Ovary (tissue), 9 donors: ENCODE data around the gene SSR4. TPM values are rescaled to one million over a fixed set of nuclear protein-coding genes. Genes with fewer than 3 reads are reported as not detected.

Source experiments
- DNase-seq, 5 donors: peaks; one replicate each; pipeline ENCODE4 v3.0.0-alpha.2; 2019 to 2020
- H3K27ac ChIP-seq, 2 donors: fragments of 200-600 bp; one replicate each; pipeline versions ENCODE4 v1.5.1 to v1.8.0; 2019 to 2022
- H3K27me3 ChIP-seq: fragments of 200-600 bp; one replicate; pipeline ENCODE4 v1.8.0; 2022
- H3K36me3 ChIP-seq: fragments of 200-600 bp; sonication (generic); one replicate; pipeline ENCODE4 v1.5.1; 2019
- H3K4me1 ChIP-seq: one replicate; pipeline ENCODE4 v1.8.1; 2013; ENCODE audit warnings: mild to moderate bottlenecking, moderate library complexity; ENCODE audit not compliant: insufficient read depth
- H3K4me3 ChIP-seq: fragments of 200-600 bp; sonication (generic); one replicate; pipeline ENCODE4 v1.5.1; 2017
- H3K9me3 ChIP-seq, 2 donors: fragments of 200-600 bp in 1 of 2; sonication (generic) in 1 of 2; one replicate each; pipeline versions ENCODE4 v1.5.1 to v1.8.1; 2013 to 2019; ENCODE audit warnings: mild to moderate bottlenecking in 1 of 2, moderate library complexity in 1 of 2
- CTCF ChIP-seq, 3 donors: fragments of 450-650 bp in 2 of 3; fragments of 200-600 bp in 1 of 3; IDR thresholded peaks; one replicate each; pipeline versions ENCODE4 v1.5.1 to v1.8.0; 2016 to 2022; ENCODE audit warnings: antibody characterized with exemption in 3 of 3, mild to moderate bottlenecking in 1 of 3
- EP300 ChIP-seq: sonication (generic); formaldehyde crosslinking; IDR thresholded peaks from one replicate; pipeline ENCODE4 v1.6.1; 2017; ENCODE audit warnings: antibody characterized with exemption
- POLR2A ChIP-seq: fragments of 450-650 bp; IDR thresholded peaks from one replicate; pipeline ENCODE4 v1.6.1; 2017; ENCODE audit warnings: antibody characterized with exemption, mild to moderate bottlenecking, moderate library complexity
- WGBS, 3 donors: extraction: QIAGEN DNeasy Blood & Tissue Kit in 1 of 3; methylation state at CpG; one replicate each; pipeline versions ENCODE4 v1.1.5 to v1.1.7; 2013 to 2017; 5-methylcytosine and 5-hydroxymethylcytosine counted together
- intact Hi-C, 4 donors: fragments of 100-400 bp; cut with DNase I; formaldehyde crosslinking; loops; one replicate each; pipeline versions ENCODE4 v1.11.0 to v1.15.1; 2022 to 2023
- polyA plus RNA-seq, 2 donors: library from polyadenylated mRNA; stranded (reverse); fragments of 200-250 nt in 1 of 2; fragments of 350-450 nt in 1 of 2; fragmentation: Illumina TruSeq in 1 of 2; extraction: RNeasy Lipid Tissue Mini Kit (QIAGEN cat#74804) in 1 of 2; gene quantifications; one replicate each; pipeline ENCODE4 v1.2.3, GENCODE V29; 2013 to 2014
- total RNA-seq, 7 donors: library from RNA; depleted of rRNA in 2 of 7; stranded (reverse); fragments of >200 nt in 2 of 7; fragmentation: NEBNext Ultra II Directional in 3 of 7; extraction: Animal tissue kit (Norgen Biotek cat#: 25700) in 3 of 7; gene quantifications; one replicate each; pipeline versions ENCODE4 v1.1.0 to v1.2.4, GENCODE V29; 2016 to 2023
- donor health status: DM: no; HTN: no; CAD: no; lungs with moderate emphysema.
- donor health status: DM: no; HTN: no; CAD: no.
- donor health status: Bipolar disorder and iron deficiency.
- donor health status: DM: yes; HTN: yes; CAD: no.
- donor health status: DM: no; HTN: no; CAD: no.
- donor health status: DM: yes; HTN: yes; CAD: no.

SSR4 gene
- total and polyA plus RNA-seq, 9 donors, result 120 to 261 (median 155) TPM

- 69 to 73% (median 72%) methylated on average over 12 of the region's 12 CpGs for WGBS, 3 donors
- TF ChIP-seq EP300 (no peak), POLR2A (no peak), CTCF (IDR thresholded peaks at IDR 0.05) (no peak)
- H3K4me1 ChIP-seq, result no peaks in the 10 kb centered on the region
- no peak overlapping the region for H3K27ac ChIP-seq
- H3K9me3 ChIP-seq, result no peaks in the 10 kb centered on the region
- no peaks in the 10 kb centered on the region for H3K36me3 ChIP-seq
- no peak for DNase-seq
- H3K4me3 ChIP-seq, result no peak overlapping the region
- no peaks in the 10 kb centered on the region for H3K27me3 ChIP-seq
- intact Hi-C loops, result no loop called here
Measured at GRCh38 chrX:153750127-153750774, 44.2 kb upstream of the SSR4 start.

- H3K36me3 ChIP-seq, result no peaks in the 10 kb centered on the region
- WGBS, 3 donors, result 73 to 85% (median 81%) methylated on average over 1 of the region's 1 CpG
- H3K4me3 ChIP-seq, result no peak overlapping the region
- no peak for DNase-seq
- no peaks in the 10 kb centered on the region for H3K9me3 ChIP-seq
- TF ChIP-seq EP300, result no peak
- TF ChIP-seq CTCF (IDR thresholded peaks at IDR 0.05), result no peak
- no peak for TF ChIP-seq POLR2A
- intact Hi-C loops, result no loop called here
- no peaks in the 10 kb centered on the region for H3K4me1 ChIP-seq
- no peak overlapping the region for H3K27ac ChIP-seq
- H3K27me3 ChIP-seq, result no peaks in the 10 kb centered on the region
Measured at GRCh38 chrX:153755136-153755535, 39.3 kb upstream of the SSR4 start.

- WGBS, 3 donors, result 81 to 86% (median 84%) methylated on average over 15 of the region's 15 CpGs
- no peaks in the 10 kb centered on the region for H3K9me3 ChIP-seq
- no peaks in the 10 kb centered on the region for H3K27me3 ChIP-seq
- TF ChIP-seq EP300 (no peak), POLR2A (no peak), CTCF (IDR thresholded peaks at IDR 0.05) (no peak)
- no peak overlapping the region for H3K4me3 ChIP-seq
- no peak overlapping the region for H3K27ac ChIP-seq
- H3K4me1 ChIP-seq, result no peaks in the 10 kb centered on the region
- no peaks in the 10 kb centered on the region for H3K36me3 ChIP-seq
- intact Hi-C loops, result loop anchor here in 1 of 4 donors (5.0 kb wide), 1 partner anchor 190 kb away; no protein-coding TSS in a partner anchor
- peak in 1 of 5 donors; percentile 12 for DNase-seq
Measured at GRCh38 chrX:153761863-153762262, 32.6 kb upstream of the SSR4 start.

GRCh38 chrX:153762626-153763173 lies 31.8 kb upstream of the SSR4 start:
- H3K36me3 ChIP-seq, result no peaks in the 10 kb centered on the region
- no peaks in the 10 kb centered on the region for H3K9me3 ChIP-seq
- TF ChIP-seq POLR2A (no peak), EP300 (no peak)
- no peaks in the 10 kb centered on the region for H3K4me1 ChIP-seq
- DNase-seq, result no peak
- no peaks in the 10 kb centered on the region for H3K27me3 ChIP-seq
- intact Hi-C loops, result loop anchor here in 1 of 4 donors (5.0 kb wide), 1 partner anchor 190 kb away; no protein-coding TSS in a partner anchor
- no peak overlapping the region for H3K4me3 ChIP-seq
- no peak overlapping the region for H3K27ac ChIP-seq
- WGBS, 3 donors, result 83 to 85% (median 84%) methylated on average over 14 of the region's 14 CpGs
